Duodenal mucosa (tissue), 2 donors: ENCODE data around the gene CHL1.
"Not testable (repeated sequence)": the region's sequence is repeated elsewhere in the genome, so short reads cannot be mapped to it uniquely, and the experiment has no call there.

Source experiments
- H3K27ac ChIP-seq: one replicate; pipeline ENCODE4 v1.7.0; 2013; ENCODE audit warnings: low read depth, low read length
- H3K27me3 ChIP-seq, 2 donors: one replicate each; pipeline ENCODE4 v1.7.0; 2013; ENCODE audit warnings: low read length in 2 of 2, control low read depth in 1 of 2; ENCODE audit not compliant: insufficient read depth in 2 of 2, control insufficient read depth in 1 of 2
- H3K36me3 ChIP-seq, 2 donors: one replicate each; pipeline ENCODE4 v1.7.0; 2013; ENCODE audit warnings: low read length in 2 of 2, control low read depth in 1 of 2; ENCODE audit not compliant: insufficient read depth in 2 of 2, control insufficient read depth in 1 of 2
- H3K4me1 ChIP-seq, 2 donors: one replicate each; pipeline ENCODE4 v1.7.0; 2013; ENCODE audit warnings: low read length in 2 of 2, control low read depth in 1 of 2; ENCODE audit not compliant: insufficient read depth in 2 of 2, control insufficient read depth in 1 of 2
- H3K4me3 ChIP-seq, 2 donors: one replicate each; pipeline ENCODE4 v1.7.0; 2013; ENCODE audit warnings: low read length in 2 of 2, low read depth in 1 of 2
- H3K9ac ChIP-seq, 2 donors: one replicate each; pipeline ENCODE4 v1.7.0; 2013; ENCODE audit warnings: low read length in 2 of 2, low read depth in 1 of 2
- H3K9me3 ChIP-seq, 2 donors: one replicate each; pipeline ENCODE4 v1.7.0; 2013; ENCODE audit warnings: low read length in 2 of 2, control low read depth in 1 of 2; ENCODE audit not compliant: control insufficient read depth in 1 of 2

Gene CHL1

GRCh38 chr3:353191-353739 is 156.7 kb downstream of the CHL1 start:
- no peak overlapping the region for H3K27ac ChIP-seq
- no peaks in the 10 kb centered on the region for H3K9me3 ChIP-seq

DNA sequence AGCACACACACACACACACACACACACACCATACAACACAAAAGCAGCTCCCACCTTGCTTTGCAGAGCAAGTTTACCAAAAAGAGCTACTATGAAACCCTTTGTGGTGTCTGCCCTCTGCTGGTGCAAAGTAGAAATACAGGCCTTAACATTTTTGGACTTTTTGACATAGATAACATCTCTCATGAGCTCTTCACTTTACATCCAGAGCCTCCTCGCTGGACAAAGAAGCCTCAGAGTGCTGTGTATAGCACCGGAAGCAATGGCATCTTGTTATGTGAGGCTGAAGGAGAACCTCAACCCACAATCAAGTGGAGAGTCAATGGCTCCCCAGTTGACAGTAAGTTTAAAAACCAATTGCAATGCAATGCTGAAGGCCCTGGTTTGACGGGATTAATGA is 157.9 kb downstream of the CHL1 start:
- no peaks in the 10 kb centered on the region for H3K4me1 ChIP-seq
- no peaks in the 10 kb centered on the region for H3K27me3 ChIP-seq
- H3K9ac ChIP-seq: no peak overlapping the region
- H3K4me3 ChIP-seq: no peak overlapping the region
- H3K36me3 ChIP-seq: no peaks in the 10 kb centered on the region
- H3K27ac ChIP-seq: no peak overlapping the region
- no peaks in the 10 kb centered on the region for H3K9me3 ChIP-seq

More at GRCh38 chr3:353191-353739, 156.7 kb downstream of the CHL1 start:
- H3K4me3 ChIP-seq: no peak overlapping the region
- no peaks in the 10 kb centered on the region for H3K36me3 ChIP-seq
- no peaks in the 10 kb centered on the region for H3K27me3 ChIP-seq
- H3K4me1 ChIP-seq: no peaks in the 10 kb centered on the region
- no peak overlapping the region for H3K9ac ChIP-seq

- Histone ChIP-seq H3K9me3 (no peaks in the 10 kb centered on the region), H3K4me1 (no peaks in the 10 kb centered on the region), H3K4me3 (no peak overlapping the region), H3K27me3 (no peaks in the 10 kb centered on the region), H3K9ac (no peak overlapping the region), H3K27ac (no peak overlapping the region), H3K36me3 (no peaks in the 10 kb centered on the region)
Observed at GRCh38 chr3:355622-356021, 159.1 kb downstream of the CHL1 start.

DNA sequence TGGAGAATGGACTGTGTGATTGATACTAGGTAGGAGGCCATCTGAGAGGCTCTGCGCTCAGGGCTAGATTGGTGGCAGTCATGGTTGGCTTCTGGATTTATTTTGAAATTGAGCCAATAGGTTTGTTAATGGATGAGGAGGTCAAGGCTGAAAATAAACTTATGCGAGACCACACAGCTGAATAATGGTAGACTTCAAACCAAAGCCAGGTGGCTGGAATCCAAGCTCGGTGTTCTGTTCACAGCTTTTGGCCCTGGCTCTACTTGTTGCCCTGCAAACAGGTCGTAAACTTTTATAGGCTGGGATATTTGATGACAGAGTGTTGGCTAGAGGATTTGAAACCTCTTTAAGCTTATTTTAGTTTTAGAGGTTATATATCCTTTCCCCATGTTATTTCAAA is 160.4 kb downstream of the CHL1 start:
- Histone ChIP-seq H3K4me3 (no peak overlapping the region), H3K4me1 (no peaks in the 10 kb centered on the region), H3K9ac (no peak overlapping the region), H3K36me3 (no peaks in the 10 kb centered on the region), H3K27ac (no peak overlapping the region), H3K27me3 (no peaks in the 10 kb centered on the region), H3K9me3 (no peaks in the 10 kb centered on the region)

DNA sequence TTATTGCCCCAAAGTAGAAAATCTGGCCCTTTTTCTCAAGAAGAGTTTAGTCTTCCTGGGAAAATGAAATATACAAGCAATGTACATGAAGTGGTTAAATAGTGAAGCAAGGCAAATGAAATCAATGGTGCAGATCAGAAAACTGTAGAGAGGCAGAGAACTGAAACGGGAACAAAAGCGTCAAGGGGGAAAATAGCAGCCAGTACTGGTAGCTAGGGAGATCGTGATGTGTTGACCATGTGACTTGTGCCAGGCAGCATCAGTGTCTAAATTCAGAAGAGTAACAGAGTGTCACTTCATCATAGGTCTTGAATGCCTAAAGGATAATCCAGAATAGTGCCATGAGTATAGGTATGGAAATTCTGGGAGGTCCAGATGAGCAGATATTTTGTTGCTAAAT is 163.1 kb downstream of the CHL1 start:
- H3K27me3 ChIP-seq: no peaks in the 10 kb centered on the region
- H3K9me3 ChIP-seq: no peaks in the 10 kb centered on the region
- H3K9ac ChIP-seq: no peak overlapping the region
- no peaks in the 10 kb centered on the region for H3K4me1 ChIP-seq
- no peak overlapping the region for H3K27ac ChIP-seq
- no peak overlapping the region for H3K4me3 ChIP-seq
- no peaks in the 10 kb centered on the region for H3K36me3 ChIP-seq

GRCh38 chr3:362681-363338 is 166.2 kb downstream of the CHL1 start:
- Histone ChIP-seq H3K9me3 (no peaks in the 10 kb centered on the region), H3K27me3 (no peaks in the 10 kb centered on the region), H3K36me3 (no peaks in the 10 kb centered on the region), H3K4me1 (no peaks in the 10 kb centered on the region), H3K27ac (no peak overlapping the region), H3K4me3 (no peak overlapping the region), H3K9ac (no peak overlapping the region)

- Histone ChIP-seq H3K27me3 (no peaks in the 10 kb centered on the region), H3K4me3 (no peak overlapping the region), H3K9me3 (no peaks in the 10 kb centered on the region), H3K9ac (no peak overlapping the region), H3K36me3 (no peaks in the 10 kb centered on the region), H3K4me1 (no peaks in the 10 kb centered on the region), H3K27ac (no peak overlapping the region)
Observed at GRCh38 chr3:364287-364686, 167.7 kb downstream of the CHL1 start.

DNA sequence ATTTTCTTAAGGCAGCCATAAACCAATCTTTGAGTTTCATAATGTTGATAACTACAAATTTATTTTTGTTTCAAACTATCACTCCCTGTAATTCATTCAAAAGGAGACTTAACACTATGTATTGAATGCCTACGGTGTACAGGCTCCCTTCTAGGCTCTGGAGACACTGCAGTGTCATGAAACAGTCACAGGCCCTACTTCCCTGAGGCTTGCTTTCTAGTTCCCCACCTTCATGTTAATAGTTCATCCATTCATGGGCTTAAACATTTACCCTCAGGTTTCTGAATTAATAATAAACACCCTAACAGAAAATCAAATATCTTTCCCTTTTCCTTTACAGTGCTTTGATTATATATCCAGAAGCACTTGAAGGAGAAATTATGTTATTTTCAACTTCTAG is 168.7 kb downstream of the CHL1 start:
- no peaks in the 10 kb centered on the region for H3K4me1 ChIP-seq

DNA sequence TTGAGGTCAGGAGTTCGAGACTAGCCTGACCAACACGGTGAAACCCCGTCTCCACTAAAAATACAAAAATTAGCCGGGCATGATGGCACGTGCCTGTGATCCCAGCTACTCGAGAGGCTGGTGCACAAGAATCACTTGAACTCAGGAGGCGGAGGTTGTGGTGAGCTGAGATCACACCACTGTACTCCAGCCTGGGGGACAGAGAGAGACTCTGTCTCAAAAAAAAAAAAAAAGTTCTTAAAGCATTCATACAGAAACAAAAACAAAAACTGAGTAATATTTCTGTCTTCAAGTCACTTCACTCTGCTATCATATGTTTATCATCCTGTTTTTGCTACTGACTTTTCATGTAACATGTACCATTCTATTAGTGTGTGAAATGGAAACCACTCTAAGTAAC is 169.7 kb downstream of the CHL1 start:
- H3K27ac ChIP-seq, H3K36me3 ChIP-seq, H3K9me3 ChIP-seq, H3K9ac ChIP-seq, H3K4me3 ChIP-seq, H3K4me1 ChIP-seq, H3K27me3 ChIP-seq: not testable (repeated sequence)

More for the DNA sequence above, 168.7 kb downstream of the CHL1 start:
- Histone ChIP-seq H3K9ac (no peak overlapping the region), H3K27me3 (no peaks in the 10 kb centered on the region), H3K9me3 (no peaks in the 10 kb centered on the region), H3K36me3 (no peaks in the 10 kb centered on the region), H3K27ac (no peak overlapping the region), H3K4me3 (no peak overlapping the region)

GRCh38 chr3:373193-373779 is 176.7 kb downstream of the CHL1 start:
- no peak overlapping the region for H3K9ac ChIP-seq
- no peaks in the 10 kb centered on the region for H3K4me1 ChIP-seq
- H3K27ac ChIP-seq: no peak overlapping the region
- H3K4me3 ChIP-seq: no peak overlapping the region
- H3K9me3 ChIP-seq: no peaks in the 10 kb centered on the region
- H3K27me3 ChIP-seq: no peaks in the 10 kb centered on the region
- no peaks in the 10 kb centered on the region for H3K36me3 ChIP-seq
